NCI-H524 treated with DMSO at 0.1 percent for 48 hours (cell line): ENCODE results near the gene ACSS2.

Experiments
- DNase-seq: peaks from one replicate; lab custom pipeline; 2025; lab: John Stamatoyannopoulos, UW

ACSS2 gene

GRCh38 chr20:34947336-34947735, 70.9 kb downstream of the ACSS2 start:
- no peak for DNase-seq

GRCh38 chr20:34948030-34948429, 71.6 kb downstream of the ACSS2 start:
- DNase-seq: no peak

- no peak for DNase-seq
Measured at GRCh38 chr20:34949120-34949519, 72.7 kb downstream of the ACSS2 start.

- DNase-seq: no peak
Measured at GRCh38 chr20:34951252-34951651, 74.8 kb downstream of the ACSS2 start.

- DNase-seq: no peak
Measured at GRCh38 chr20:34951652-34952051, 75.2 kb downstream of the ACSS2 start.

GRCh38 chr20:34952671-34953070, 76.3 kb downstream of the ACSS2 start:
- DNase-seq: no peak

GRCh38 chr20:34953960-34954359, 77.5 kb downstream of the ACSS2 start:
- no peak for DNase-seq

- DNase-seq: no peak
Measured at GRCh38 chr20:34954904-34955230, 78.5 kb downstream of the ACSS2 start.

- DNase-seq: peak; percentile 88
Measured at GRCh38 chr20:34955231-34956040, 79.0 kb downstream of the ACSS2 start, which contains the start of the genes GSS and MYH7B. Gene GSS (minus strand): TSS chr20:34955806. CDS start chr20:34951852, 3,954 bp downstream. Gene MYH7B (plus strand): TSS chr20:34955868. CDS start chr20:34978006, 22,138 bp downstream.

- DNase-seq: no peak
Measured at GRCh38 chr20:34956041-34956458, 79.6 kb downstream of the ACSS2 start.

- no peak for DNase-seq
Measured at GRCh38 chr20:34956751-34957472, 80.5 kb downstream of the ACSS2 start.

GRCh38 chr20:34964486-34964885, 88.1 kb downstream of the ACSS2 start:
- DNase-seq: no peak

- no peak for DNase-seq
Measured at GRCh38 chr20:34965051-34965450, 88.6 kb downstream of the ACSS2 start.

GRCh38 chr20:34967421-34967820, 91.0 kb downstream of the ACSS2 start:
- DNase-seq: no peak

- DNase-seq: no peak
Measured at GRCh38 chr20:34968042-34968775, 91.8 kb downstream of the ACSS2 start.

GRCh38 chr20:34970193-34970840, 93.9 kb downstream of the ACSS2 start:
- DNase-seq: no peak

- no peak for DNase-seq
Measured at GRCh38 chr20:34970846-34971560, 94.6 kb downstream of the ACSS2 start.

- no peak for DNase-seq
Measured at GRCh38 chr20:34971561-34972235, 95.3 kb downstream of the ACSS2 start.

GRCh38 chr20:34974246-34974645, 97.8 kb downstream of the ACSS2 start:
- DNase-seq: no peak

GRCh38 chr20:34976286-34976685, 99.9 kb downstream of the ACSS2 start:
- no peak for DNase-seq
